HepG2 (cell line): ENCODE data around the gene WIZ. TPM values are rescaled to one million over a fixed set of nuclear protein-coding genes. Genes with fewer than 3 reads are reported as not detected.

Experiments
- ATAC-seq: fragments of 200-7000 bp; cut with Tn5 transposase; 3 replicates; pipeline ENCODE4 v1.9.1; 2020; ENCODE audit warnings: mild to moderate bottlenecking, moderate library complexity
- BruUV-seq: library from RNA; stranded (reverse); fragments of 400-500 nt; replicated peaks from 2 replicates; lab custom pipeline; 2021; lab: Mats Ljungman, UMichigan
- CTCF ChIA-PET: fragments of 300-600 bp; formaldehyde crosslinking; extraction: SDS; loops from one replicate; lab custom pipeline; 2021; ENCODE audit warnings: low total read pairs, inconsistent platforms, low intra/inter-chr PET ratio; lab: Yijun Ruan, JAX
- POLR2A ChIA-PET: fragments of 350-600 bp; sonication (Branson Sonifier 250); formaldehyde crosslinking; loops from one replicate; lab custom pipeline; 2020; ENCODE audit warnings: antibody characterized with exemption, inconsistent platforms; lab: Yijun Ruan, JAX
- DNase-seq: peaks from one replicate; pipeline ENCODE4 v3.0.0-alpha.2; 2015; ENCODE audit warnings: low spot score
- FAIRE-seq: peaks from 3 replicates; lab custom pipeline; 2011; peaks lifted over from hg19 to GRCh38; lab: Jason Lieb, UNC
- H2AFZ ChIP-seq: one replicate; pipeline ENCODE4 v1.6.1; 2011; ENCODE audit warnings: low read length, inconsistent platforms
- H3K27ac ChIP-seq: fragments of 300-600 bp; 3 replicates; pipeline ENCODE4 v1.8.0; 2011; ENCODE audit warnings: mixed run types, mild to moderate bottlenecking, mixed read lengths, low read length, inconsistent platforms; ENCODE audit not compliant: insufficient read depth; ENCODE audit errors: extremely low read length
- H3K27me3 ChIP-seq, 2 experiments: fragments of 200-600 bp in 1 of 2; 2 replicates in 1 of 2; 3 replicates in 1 of 2; pipeline versions ENCODE4 v1.6.0 to v1.8.0; 2011; ENCODE audit warnings: low read length in 2 of 2, mild to moderate bottlenecking in 2 of 2, moderate library complexity in 2 of 2, inconsistent platforms in 1 of 2; ENCODE audit not compliant: insufficient read depth in 2 of 2, control insufficient read depth in 1 of 2
- H3K36me3 ChIP-seq, 2 experiments: fragments of 200-600 bp in 1 of 2; replicated peaks in 1 of 2; 2 replicates in 1 of 2; 3 replicates in 1 of 2; pipeline versions ENCODE4 v1.5.1 to v1.8.0; 2011; ENCODE audit warnings: low read length in 2 of 2, inconsistent platforms in 1 of 2; ENCODE audit not compliant: insufficient read depth in 2 of 2, control insufficient read depth in 1 of 2
- H3K4me1 ChIP-seq: 2 replicates; pipeline ENCODE4 v1.5.1; 2012; ENCODE audit warnings: low read length, inconsistent platforms; ENCODE audit not compliant: insufficient read depth
- H3K4me2 ChIP-seq: 2 replicates; pipeline ENCODE4 v1.6.0; 2011; ENCODE audit warnings: low read depth, low read length, inconsistent platforms
- H3K4me3 ChIP-seq, 3 experiments: fragments of 200-600 bp in 1 of 3; sonication (generic), shearing (Covaris generic) in 1 of 3; replicated peaks in 1 of 3; 2 replicates each; pipeline ENCODE4 v1.5.1; 2011 to 2016; ENCODE audit warnings: low read length in 3 of 3, inconsistent platforms in 2 of 3, low read depth in 2 of 3, mild to moderate bottlenecking in 2 of 3, control low read depth in 1 of 3, mixed read lengths in 1 of 3; ENCODE audit not compliant: insufficient read depth in 1 of 3
- H3K79me2 ChIP-seq: one replicate; pipeline ENCODE4 v1.6.1; 2011; ENCODE audit warnings: low read length, inconsistent platforms; ENCODE audit not compliant: insufficient read depth
- H3K9ac ChIP-seq: 2 replicates; pipeline ENCODE4 v1.6.0; 2011; ENCODE audit warnings: mild to moderate bottlenecking, low read depth, low read length, inconsistent platforms; ENCODE audit not compliant: insufficient read depth
- H3K9me3 ChIP-seq: 2 replicates; pipeline ENCODE4 v1.5.1; 2012; ENCODE audit warnings: mild to moderate bottlenecking, low read length
- H4K20me1 ChIP-seq: 2 replicates; pipeline ENCODE4 v1.6.0; 2011; ENCODE audit warnings: inconsistent platforms, mild to moderate bottlenecking, low read length, moderate library complexity; ENCODE audit not compliant: insufficient read depth
- DDIT3 ChIP-seq: sonication (generic); formaldehyde crosslinking; IDR thresholded peaks from 2 replicates; pipeline ENCODE4 v1.4.0; 2020; ENCODE audit warnings: mild to moderate bottlenecking, missing genetic modification reagents
- KAT7 ChIP-seq: IDR thresholded peaks from 2 replicates; pipeline ENCODE4 v1.6.1; 2018; ENCODE audit warnings: borderline replicate concordance, missing compliant biosample characterization
- KDM5A ChIP-seq: fragments of 200-600 bp; sonication (generic); IDR thresholded peaks from 2 replicates; pipeline ENCODE4 v1.7.0; 2018; ENCODE audit warnings: antibody characterized with exemption, mild to moderate bottlenecking, low read length, borderline replicate concordance
- REST ChIP-seq, 2 experiments: IDR thresholded peaks; 2 replicates each; pipeline ENCODE4 v1.6.1; 2011 to 2012; ENCODE audit warnings: low read length in 2 of 2, borderline replicate concordance in 1 of 2, low read depth in 1 of 2, mild to moderate bottlenecking in 1 of 2, moderate library complexity in 1 of 2
- WGBS: methylation state at CpG from one replicate; pipeline ENCODE4 v1.1.6; 2017; ENCODE audit warnings: low lambda C conversion rate; 5-methylcytosine and 5-hydroxymethylcytosine counted together
- in situ Hi-C: cut with HindIII; loops from 2 replicates; pipeline ENCODE4 v1.10.0; 2017; ENCODE audit warnings: low pct_unique_long_range_greater_than_20kb; ENCODE audit not compliant: extremely low pct_ligation_motif_present
- intact Hi-C: fragments of 100-400 bp; cut with micrococcal nuclease; formaldehyde crosslinking; loops from one replicate; pipeline ENCODE4 v1.10.0; 2022; ENCODE audit not compliant: unreplicated experiment
- polyA plus RNA-seq, 8 experiments: library from polyadenylated mRNA; depleted of rRNA in 3 of 8; stranded (reverse) in 7 of 8; unstranded in 1 of 8; fragments of >200 nt; fragmentation: Illumina TruSeq in 4 of 8; extraction: Trizol in 4 of 8; gene quantifications; 2 replicates each; pipeline versions ENCODE4 v1.2.1 to v1.2.3, GENCODE V29; 2011 to 2016; ENCODE audit warnings: low read depth in 4 of 8, missing spikeins in 1 of 8, mixed read lengths in 1 of 8; ENCODE audit not compliant: insufficient read depth in 1 of 8
- total RNA-seq, 5 experiments: library from RNA; depleted of rRNA; stranded (reverse); fragments of >200 nt; fragmentation: Illumina TruSeq; extraction: Trizol; gene quantifications; 2 replicates each; pipeline ENCODE4 v1.2.3, GENCODE V29; 2016; ENCODE audit warnings: low read depth in 1 of 5
- TF ChIP-seq, protein P1 (sequence below): sonication (generic); formaldehyde crosslinking; IDR thresholded peaks from 2 replicates; pipeline ENCODE4 v1.4.0; 2020; ENCODE audit warnings: mild to moderate bottlenecking, missing genetic modification reagents, borderline replicate concordance

WIZ gene
- total and polyA plus RNA-seq, 2 of the 13 experiments (the other 11 are each of a cell fraction or from before 2014, with no cell fraction given), result 4.7 to 4.8 TPM

DNA sequence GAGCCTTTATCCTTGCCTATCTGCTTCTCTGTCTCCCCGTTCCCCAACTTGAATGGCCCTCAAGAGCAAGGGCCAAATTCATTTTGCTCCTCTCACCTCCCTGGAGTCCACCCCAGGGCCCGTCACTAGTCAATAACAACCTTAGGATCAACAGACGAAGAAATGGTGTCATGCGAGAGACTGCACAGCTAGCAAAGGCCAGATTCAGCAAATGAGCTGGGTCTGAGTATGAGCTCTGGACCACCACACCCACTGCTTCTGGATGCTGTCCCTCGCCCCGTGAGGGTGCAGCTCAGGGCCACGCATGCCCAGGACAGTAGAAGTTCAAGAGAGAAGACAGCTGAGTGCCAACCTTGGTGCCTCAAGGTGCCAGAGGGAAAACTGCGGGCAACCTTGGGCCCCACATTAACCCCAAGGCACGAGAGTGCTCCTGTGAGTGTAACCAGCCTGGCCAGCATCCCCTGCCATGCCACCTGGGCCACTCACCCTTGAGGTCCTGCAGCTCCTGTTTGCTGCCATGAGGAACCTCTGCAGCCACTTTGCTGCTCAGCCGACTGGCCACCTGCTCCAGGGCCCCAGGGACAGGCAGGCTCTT is 19.1 kb downstream of the WIZ start:
- BruUV-seq, result no TSS peak
- WGBS, result 92% methylated on average over 7 of the region's 10 CpGs

More for the DNA sequence above, 19.1 kb downstream of the WIZ start:
- POLR2A ChIA-PET, result interaction anchor here (1.0 to 2.0 kb wide), 2 partner anchors 12 to 51 kb away, joined by 3 to 10 read pairs; partner anchors contain the start of genes AKAP8 and AKAP8L
- intact Hi-C loops (loop anchor here (5.0 kb wide), 1 partner anchor 127 kb away; no protein-coding TSS in a partner anchor), in situ Hi-C loops (no loop called here)
- FAIRE-seq, result no peak
- Histone ChIP-seq H3K27ac (no peak overlapping the region), H3K9me3 (no peaks in the 10 kb centered on the region), H4K20me1 (no peaks in the 10 kb centered on the region), H3K9ac (peak overlapping the region; percentile 93; the same call in 1 of the 2 replicates), H3K79me2 (peaks cover 24% of the 10 kb centered on the region), H2AFZ (no peak overlapping the region), H3K36me3 (peaks cover 14 to 25% of the 10 kb centered on the region in 2 experiments; a peak in 4 of 5 replicates), H3K4me3 (peak overlapping the region in 2 of 3 experiments; percentile 85 to 94; a peak in 3 of 6 replicates), H3K27me3 (no peaks in the 10 kb centered on the region; a peak in 2 of 5 replicates), H3K4me2 (peak overlapping the region; percentile 77), H3K4me1 (peaks cover 23% of the 10 kb centered on the region)
- TF ChIP-seq KDM5A (no peak), REST (IDR thresholded peaks at IDR 0.05; ENCODE audit: borderline replicate concordance in 1 of 2, low read depth in 1 of 2, low read length in 2 of 2) (no peak), KAT7 (CRISPR knock-in tag) (no peak), DDIT3 (CRISPR knock-in tag) (no peak)
- TF ChIP-seq, protein P1, sequence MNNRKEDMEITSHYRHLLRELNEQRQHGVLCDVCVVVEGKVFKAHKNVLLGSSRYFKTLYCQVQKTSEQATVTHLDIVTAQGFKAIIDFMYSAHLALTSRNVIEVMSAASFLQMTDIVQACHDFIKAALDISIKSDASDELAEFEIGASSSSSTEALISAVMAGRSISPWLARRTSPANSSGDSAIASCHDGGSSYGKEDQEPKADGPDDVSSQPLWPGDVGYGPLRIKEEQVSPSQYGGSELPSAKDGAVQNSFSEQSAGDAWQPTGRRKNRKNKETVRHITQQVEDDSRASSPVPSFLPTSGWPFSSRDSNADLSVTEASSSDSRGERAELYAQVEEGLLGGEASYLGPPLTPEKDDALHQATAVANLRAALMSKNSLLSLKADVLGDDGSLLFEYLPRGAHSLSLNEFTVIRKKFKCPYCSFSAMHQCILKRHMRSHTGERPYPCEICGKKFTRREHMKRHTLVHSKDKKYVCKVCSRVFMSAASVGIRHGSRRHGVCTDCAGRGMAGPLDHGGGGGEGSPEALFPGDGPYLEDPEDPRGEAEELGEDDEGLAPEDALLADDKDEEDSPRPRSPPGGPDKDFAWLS (CRISPR knock-in tag), result no peak
- ATAC-seq, result no peak
- no peak for DNase-seq
- CTCF ChIA-PET, result no interaction called here
